IMR-90 (cell line): ENCODE results near the gene SNX33. TPM values are rescaled to one million over a fixed set of nuclear protein-coding genes. Genes with fewer than 3 reads are reported as not detected.

Source experiments
- ATAC-seq: fragments of 200-7000 bp; cut with Tn5 transposase; 2 replicates; pipeline ENCODE4 v1.9.1; 2020; ENCODE audit warnings: low read depth, mild to moderate bottlenecking, moderate library complexity
- BruUV-seq: library from RNA; stranded (reverse); fragments of 400-500 nt; replicated peaks from 2 replicates; lab custom pipeline; 2021; lab: Mats Ljungman, UMichigan
- CTCF ChIA-PET: fragments of 300-600 bp; formaldehyde crosslinking; extraction: SDS; loops from one replicate; lab custom pipeline; 2021; ENCODE audit warnings: antibody characterized with exemption; lab: Yijun Ruan, JAX
- POLR2A ChIA-PET: fragments of 300-600 bp; sonication (Branson Sonifier 250); formaldehyde crosslinking; loops from one replicate; lab custom pipeline; 2022; ENCODE audit warnings: antibody characterized with exemption; ENCODE audit not compliant: unreplicated experiment; lab: Charles Lee
- DNase-seq: peaks from one replicate; pipeline ENCODE4 v3.0.0; 2013
- H2AFZ ChIP-seq: replicated peaks from 2 replicates; pipeline ENCODE3; 2013; ENCODE audit warnings: low read length, mild to moderate bottlenecking; ENCODE audit not compliant: poor library complexity
- H2AK5ac ChIP-seq: 2 replicates; pipeline ENCODE4 v1.6.1; 2013; ENCODE audit warnings: low read depth, low read length, inconsistent platforms
- H2AK9ac ChIP-seq: replicated peaks from 2 replicates; pipeline ENCODE3; 2013; ENCODE audit warnings: mild to moderate bottlenecking, low read depth, low read length, moderate library complexity; ENCODE audit not compliant: poor library complexity
- H2BK120ac ChIP-seq: 2 replicates; pipeline ENCODE4 v1.6.1; 2013; ENCODE audit warnings: low read depth, low read length, inconsistent platforms
- H2BK15ac ChIP-seq: 3 replicates; pipeline ENCODE4 v1.6.1; 2013; ENCODE audit warnings: low read depth, low read length, inconsistent platforms
- H2BK20ac ChIP-seq: 2 replicates; pipeline ENCODE4 v1.6.1; 2013; ENCODE audit warnings: low read depth, mild to moderate bottlenecking, inconsistent platforms, low read length, moderate library complexity
- H2BK5ac ChIP-seq: 2 replicates; pipeline ENCODE4 v1.6.1; 2013; ENCODE audit warnings: mild to moderate bottlenecking, low read depth, low read length, inconsistent platforms; ENCODE audit not compliant: poor library complexity, severe bottlenecking
- H3K14ac ChIP-seq: replicated peaks from 2 replicates; pipeline ENCODE4 v1.6.1; 2013; ENCODE audit warnings: low read depth, low read length, inconsistent platforms
- H3K18ac ChIP-seq: 2 replicates; pipeline ENCODE4 v1.6.1; 2013; ENCODE audit warnings: low read depth, low read length, control low read depth
- H3K23ac ChIP-seq: 2 replicates; pipeline ENCODE4 v1.6.1; 2013; ENCODE audit warnings: low read depth, low read length, inconsistent platforms
- H3K27ac ChIP-seq: 2 replicates; pipeline ENCODE4 v1.5.1; 2013; ENCODE audit warnings: mild to moderate bottlenecking, control low read depth, low read length; ENCODE audit not compliant: insufficient read depth
- H3K27me3 ChIP-seq: 2 replicates; pipeline ENCODE4 v1.6.1; 2013; ENCODE audit warnings: low read length; ENCODE audit not compliant: control insufficient read depth, insufficient read depth
- H3K36me3 ChIP-seq: 2 replicates; pipeline ENCODE4 v1.6.1; 2013; ENCODE audit warnings: low read length, mixed read lengths; ENCODE audit not compliant: control insufficient read depth, insufficient read depth
- H3K4ac ChIP-seq: 2 replicates; pipeline ENCODE4 v1.6.1; 2013; ENCODE audit warnings: low read depth, low read length, inconsistent platforms
- H3K4me1 ChIP-seq: 2 replicates; pipeline ENCODE4 v1.6.1; 2013; ENCODE audit warnings: low read length, mixed read lengths; ENCODE audit not compliant: control insufficient read depth, insufficient read depth
- H3K4me2 ChIP-seq: 2 replicates; pipeline ENCODE4 v1.6.1; 2013; ENCODE audit warnings: low read depth, mild to moderate bottlenecking, control low read depth, low read length, moderate library complexity
- H3K4me3 ChIP-seq: 2 replicates; pipeline ENCODE4 v1.5.1; 2013; ENCODE audit warnings: low read depth, mild to moderate bottlenecking, control low read depth, low read length, moderate library complexity; ENCODE audit not compliant: insufficient read depth
- H3K56ac ChIP-seq: 2 replicates; pipeline ENCODE4 v1.6.1; 2013; ENCODE audit warnings: low read length, inconsistent platforms; ENCODE audit not compliant: insufficient read depth; ENCODE audit errors: extremely low read depth
- H3K79me1 ChIP-seq, 2 experiments: 2 replicates each; pipeline ENCODE4 v1.6.1; 2013; ENCODE audit warnings: low read length in 2 of 2, inconsistent platforms in 1 of 2, low read depth in 1 of 2
- H3K9ac ChIP-seq: 2 replicates; pipeline ENCODE4 v1.6.1; 2013; ENCODE audit warnings: low read depth, low read length, control low read depth
- H3K9me1 ChIP-seq: 2 replicates; pipeline ENCODE4 v1.6.1; 2013; ENCODE audit warnings: low read length, inconsistent platforms; ENCODE audit not compliant: insufficient read depth
- H3K9me3 ChIP-seq: 2 replicates; pipeline ENCODE4 v1.6.1; 2013; ENCODE audit warnings: low read length; ENCODE audit not compliant: control insufficient read depth, insufficient read depth
- H4K20me1 ChIP-seq: 2 replicates; pipeline ENCODE4 v1.6.1; 2013; ENCODE audit warnings: low read length, inconsistent platforms; ENCODE audit not compliant: insufficient read depth
- H4K5ac ChIP-seq: 2 replicates; pipeline ENCODE4 v1.6.1; 2013; ENCODE audit warnings: mild to moderate bottlenecking, low read depth, low read length, control low read depth
- H4K8ac ChIP-seq, 2 experiments: 2 replicates each; pipeline ENCODE4 v1.6.1; 2013; ENCODE audit warnings: low read depth in 2 of 2, low read length in 2 of 2, control low read depth in 1 of 2, inconsistent platforms in 1 of 2
- H4K91ac ChIP-seq: 2 replicates; pipeline ENCODE4 v1.6.1; 2013; ENCODE audit warnings: low read depth, low read length, inconsistent platforms; ENCODE audit not compliant: insufficient read depth
- ELK1 ChIP-seq: fragments of 150-350 bp; IDR thresholded peaks from 2 replicates; pipeline ENCODE4 v1.6.1; 2016; ENCODE audit warnings: low read depth, mild to moderate bottlenecking, low read length, moderate library complexity, borderline replicate concordance
- MAZ ChIP-seq: IDR thresholded peaks from 2 replicates; pipeline ENCODE4 v1.6.1; 2012; ENCODE audit warnings: low read depth, mild to moderate bottlenecking, low read length, improper control_type of control experiment, moderate library complexity, borderline replicate concordance
- NFE2L2 ChIP-seq: fragments of 150-350 bp; IDR thresholded peaks from 2 replicates; pipeline ENCODE4 v1.6.1; 2016; ENCODE audit warnings: low read depth, mild to moderate bottlenecking, low read length
- RFX5 ChIP-seq: IDR thresholded peaks from 2 replicates; pipeline ENCODE4 v1.8.0; 2012; ENCODE audit warnings: low read depth, mild to moderate bottlenecking, low read length, moderate library complexity
- WGBS, 2 experiments: methylation state at CpG; one replicate each; pipeline versions ENCODE4 v1.1.5 to v1.1.7; 2013; ENCODE audit warnings: missing lambda C conversion rate in 2 of 2; ENCODE audit not compliant: insufficient read length in 1 of 2; ENCODE audit errors: extremely low coverage in 2 of 2; 5-methylcytosine and 5-hydroxymethylcytosine counted together
- dilution Hi-C: fragments of 300-500 bp; cut with HindIII; formaldehyde crosslinking; loops from one replicate; pipeline ENCODE4 v1.14.3; 2018; ENCODE audit warnings: low sequenced_read_pairs; ENCODE audit not compliant: unreplicated experiment
- in situ Hi-C: fragments of 300-500 bp; cut with MboI; formaldehyde crosslinking; loops from 3 replicates; pipeline ENCODE4 v1.14.3; 2019; ENCODE audit warnings: low sequenced_read_pairs, inconsistent platforms, mixed read lengths
- intact Hi-C: fragments of 100-400 bp; cut with micrococcal nuclease; formaldehyde crosslinking; loops from 2 replicates; pipeline ENCODE4 v1.10.0; 2022
- polyA plus RNA-seq, 3 experiments: library from polyadenylated mRNA; depleted of rRNA; stranded (reverse); fragments of >200 nt; gene quantifications; 2 replicates each; pipeline ENCODE4 v1.2.3, GENCODE V29; 2012; ENCODE audit warnings: low replicate concordance in 1 of 3
- total RNA-seq: library from RNA; depleted of rRNA; stranded (reverse); fragments of >200 nt; gene quantifications from 2 replicates; pipeline ENCODE4 v1.2.3, GENCODE V29; 2012

SNX33 gene
- total and polyA plus RNA-seq, 2 of the 4 experiments (the other 2 are of a cell fraction), result 12.7 to 14.6 TPM

DNA sequence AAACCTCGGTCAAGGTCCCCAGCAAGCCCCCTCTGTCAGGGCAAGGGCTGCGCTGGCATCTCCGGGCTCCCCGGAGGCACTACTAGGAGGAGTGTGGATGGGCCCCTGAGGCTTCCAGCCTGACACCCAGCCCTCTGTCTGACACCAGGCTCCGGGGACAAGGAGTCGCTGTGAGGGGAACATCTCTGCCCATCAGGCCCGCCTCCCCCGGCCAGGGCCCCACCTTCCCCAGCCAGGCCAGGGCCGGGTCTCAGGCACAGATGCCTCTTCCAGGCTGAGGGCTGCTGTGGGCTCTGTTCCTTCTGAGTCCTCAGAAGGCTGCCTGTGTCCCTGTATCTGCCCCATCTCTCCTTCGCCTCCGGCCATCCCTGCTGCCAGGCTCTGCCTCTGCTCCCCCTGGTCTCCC, 49.1 kb downstream of the SNX33 start:
- Histone ChIP-seq H3K14ac (0 out of 2 replicates have a peak overlapping the region, but pooled peaks have one; percentile 52), H3K9ac (no peak overlapping the region), H2BK120ac (no peak overlapping the region), H2BK15ac (no peak overlapping the region), H3K9me3 (no peaks in the 10 kb centered on the region), H4K8ac (no peak overlapping the region), H2BK5ac (no peak overlapping the region), H2AK5ac (peak overlapping the region; percentile 95), H2BK20ac (no peak overlapping the region), H3K9me1 (peaks cover 9% of the 10 kb centered on the region), H3K18ac (no peak overlapping the region), H3K56ac (no peak overlapping the region), H3K23ac (no peak overlapping the region; the same call in 1 of the 2 replicates), H3K27ac (no peak overlapping the region), H2AFZ (peak overlapping the region; percentile 18), H3K79me1 (peaks cover 6 to 61% of the 10 kb centered on the region in 2 experiments; a peak in 3 of 4 replicates), H3K4me1 (peaks cover 38% of the 10 kb centered on the region), H4K5ac (no peak overlapping the region), H3K4me2 (no peak overlapping the region), H3K4me3 (no peak overlapping the region), H3K27me3 (no peaks in the 10 kb centered on the region), H4K91ac (no peak overlapping the region; the same call in 1 of the 2 replicates), H2AK9ac (peak overlapping the region; percentile 5), H4K20me1 (peaks cover 13% of the 10 kb centered on the region; the same call in 1 of the 2 replicates), H3K36me3 (no peaks in the 10 kb centered on the region), H3K4ac (peak overlapping the region; percentile 64; the same call in 1 of the 2 replicates)
- dilution Hi-C loops, result no loop called here
- in situ Hi-C loops, result no loop called here
- ATAC-seq, result no peak
- intact Hi-C loops, result no loop called here
- WGBS, 2 experiments, result 63% methylated on average over 5 of the region's 11 CpGs; no CpG with 5 or more reads in 1 of the 2 experiments
- no peak for TF ChIP-seq ELK1
- no peak for TF ChIP-seq RFX5
- no peak for TF ChIP-seq MAZ
- no peak for TF ChIP-seq NFE2L2
- CTCF ChIA-PET, result no interaction called here
- DNase-seq, result no peak
- no TSS peak for BruUV-seq
- POLR2A ChIA-PET, result no interaction called here
